ENCODE data around the gene DPP7.
A peak's percentile ranks its signal among the peaks of the same experiment; 100 is the strongest.

DPP7 gene

GRCh38 chr9:137110147-137110910, 4.2 kb downstream of the DPP7 start:
- no peak for DNase-seq

DNA sequence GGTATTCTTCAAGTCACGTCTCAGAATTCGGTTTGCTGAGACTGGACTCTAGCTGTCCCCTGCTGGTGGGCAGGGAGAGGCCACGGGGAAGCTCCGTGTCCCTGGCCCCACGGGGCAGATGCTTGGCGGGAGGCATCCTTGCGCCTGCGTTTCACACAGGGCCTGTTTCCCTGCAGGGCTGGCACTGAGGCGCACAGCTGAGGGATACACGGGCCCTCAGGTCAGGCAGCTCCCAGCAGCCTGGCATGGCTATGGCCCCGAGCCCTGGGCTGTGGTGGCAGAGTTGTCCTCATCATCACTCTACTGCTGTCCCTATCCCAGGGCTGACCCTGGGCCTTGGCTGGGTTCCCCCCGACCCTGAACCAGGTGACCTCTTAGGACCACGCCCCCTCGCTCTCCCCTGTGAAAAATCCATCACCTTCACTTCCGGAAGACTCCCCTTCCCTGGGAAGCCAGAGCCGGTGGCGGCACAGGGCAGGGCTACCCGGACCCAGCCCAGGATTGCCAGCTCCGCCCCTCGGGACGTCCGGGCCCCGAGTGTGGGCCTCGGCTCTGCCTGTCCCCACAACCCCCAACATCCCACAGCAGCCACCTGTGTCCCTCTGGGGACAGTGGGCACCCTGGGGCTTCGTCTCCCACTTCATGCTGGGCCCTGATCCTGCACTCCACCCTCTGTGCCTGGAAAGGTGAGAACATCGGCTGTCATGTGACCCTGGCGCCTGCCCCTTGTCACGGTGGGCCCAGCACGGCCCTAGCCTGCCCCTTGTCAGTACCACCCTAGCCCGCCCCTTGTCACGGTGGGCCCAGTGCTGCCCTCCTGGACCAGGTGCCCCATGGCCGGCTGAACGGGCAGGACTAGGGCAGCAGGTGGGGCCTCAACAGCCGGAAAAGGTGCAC, 5.0 kb downstream of the DPP7 start:
- DNase-seq = no peak

DNA sequence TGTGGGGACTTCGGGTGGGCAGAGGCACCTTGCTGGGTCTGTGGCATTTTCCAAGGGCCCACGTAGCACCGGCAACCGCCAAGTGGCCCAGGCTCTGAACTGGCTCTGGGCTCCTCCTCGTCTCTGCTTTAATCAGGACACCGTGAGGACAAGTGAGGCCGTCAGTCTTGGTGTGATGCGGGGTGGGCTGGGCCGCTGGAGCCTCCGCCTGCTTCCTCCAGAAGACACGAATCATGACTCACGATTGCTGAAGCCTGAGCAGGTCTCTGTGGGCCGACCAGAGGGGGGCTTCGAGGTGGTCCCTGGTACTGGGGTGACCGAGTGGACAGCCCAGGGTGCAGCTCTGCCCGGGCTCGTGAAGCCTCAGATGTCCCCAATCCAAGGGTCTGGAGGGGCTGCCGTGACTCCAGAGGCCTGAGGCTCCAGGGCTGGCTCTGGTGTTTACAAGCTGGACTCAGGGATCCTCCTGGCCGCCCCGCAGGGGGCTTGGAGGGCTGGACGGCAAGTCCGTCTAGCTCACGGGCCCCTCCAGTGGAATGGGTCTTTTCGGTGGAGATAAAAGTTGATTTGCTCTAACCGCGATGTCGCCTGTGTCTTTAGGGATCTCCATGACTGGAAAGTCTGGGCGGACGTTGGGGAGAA, 5.8 kb downstream of the DPP7 start:
- DNase-seq = no peak

DNA sequence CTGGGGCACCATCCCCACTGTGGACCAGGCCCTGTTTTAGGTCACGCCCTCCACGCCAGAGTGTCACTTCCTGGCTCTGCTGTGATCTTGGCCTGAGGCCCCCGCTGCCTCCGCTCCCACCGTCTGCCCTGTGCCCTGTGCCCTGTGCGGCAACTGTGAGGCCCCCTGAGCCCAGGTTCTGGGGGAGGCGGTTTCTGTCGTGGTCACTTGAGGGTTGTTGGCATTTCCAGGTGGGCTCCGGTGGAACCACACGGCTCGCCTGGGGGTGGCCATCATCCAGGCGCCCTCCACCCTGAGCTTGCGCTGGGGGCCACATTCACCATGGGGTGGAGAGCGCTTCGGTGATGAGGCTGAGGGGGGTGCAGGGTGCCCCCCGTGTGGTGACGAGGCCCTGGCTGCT, 6.6 kb downstream of the DPP7 start:
- no peak for DNase-seq

- no peak for DNase-seq
Observed at GRCh38 chr9:137107312-137107921, 7.1 kb downstream of the DPP7 start.

GRCh38 chr9:137106662-137107250, 7.8 kb downstream of the DPP7 start:
- no peak for DNase-seq

GRCh38 chr9:137105814-137106661, 8.5 kb downstream of the DPP7 start:
- no peak for DNase-seq

DNA sequence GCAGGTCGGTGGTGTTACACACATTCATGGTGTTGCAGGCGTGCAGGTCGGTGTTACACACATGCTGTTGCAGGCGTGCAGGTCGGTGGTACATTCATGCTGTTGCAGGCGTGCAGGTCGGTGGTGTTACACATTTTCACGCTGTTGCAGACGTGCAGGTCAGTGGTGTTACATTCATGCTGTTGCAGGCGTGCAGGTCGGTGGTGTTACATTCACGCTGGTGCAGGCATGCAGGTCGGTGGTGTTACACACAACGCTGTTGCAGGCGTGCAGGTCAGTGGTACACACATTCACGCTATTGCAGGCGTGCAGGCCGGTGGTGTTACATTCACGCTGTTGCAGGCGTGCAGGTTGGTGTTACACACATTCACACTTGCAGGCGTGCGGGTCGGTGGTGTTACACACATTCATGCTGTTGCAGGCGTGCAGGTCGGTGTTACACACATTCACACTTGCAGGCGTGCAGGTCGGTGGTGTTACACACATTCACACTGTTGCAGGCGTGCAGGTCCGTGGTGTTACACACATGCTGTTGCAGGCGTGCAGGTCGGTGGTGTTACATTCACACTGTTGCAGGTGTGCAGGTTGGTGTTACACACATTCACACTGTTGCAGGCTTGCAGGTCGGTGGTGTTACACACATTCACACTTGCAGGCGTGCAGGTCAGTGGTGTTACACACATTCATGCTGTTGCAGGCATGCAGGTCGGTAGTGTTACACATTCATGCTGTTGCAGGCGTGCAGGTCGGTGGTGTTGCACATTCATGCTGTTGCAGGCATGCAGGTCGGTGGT, 11.1 kb downstream of the DPP7 start:
- DNase-seq = no peak

DNA sequence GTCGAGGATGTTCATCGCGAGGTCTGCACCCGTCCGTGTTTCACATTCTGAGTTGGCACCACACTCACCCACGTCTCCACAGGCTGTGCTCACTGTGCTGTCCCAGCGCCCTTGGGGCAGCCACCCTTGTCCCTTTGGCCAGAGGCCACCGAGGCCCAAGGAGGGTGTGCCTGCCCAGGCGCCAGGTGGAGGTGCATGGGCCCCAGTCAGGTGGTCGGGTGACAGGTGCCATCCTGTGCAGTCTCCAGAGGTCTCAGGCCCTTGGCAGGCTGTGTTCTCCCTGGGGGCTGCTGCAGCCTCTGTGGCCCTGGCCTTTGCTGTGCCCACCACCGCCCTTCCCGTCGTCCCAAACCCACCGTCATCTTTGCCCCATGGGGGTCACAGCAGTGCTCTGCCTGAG, 15.3 kb downstream of the DPP7 start:
- DNase-seq = no peak

- DNase-seq = no peak
Observed at GRCh38 chr9:137097761-137098462, 16.6 kb downstream of the DPP7 start.

DNA sequence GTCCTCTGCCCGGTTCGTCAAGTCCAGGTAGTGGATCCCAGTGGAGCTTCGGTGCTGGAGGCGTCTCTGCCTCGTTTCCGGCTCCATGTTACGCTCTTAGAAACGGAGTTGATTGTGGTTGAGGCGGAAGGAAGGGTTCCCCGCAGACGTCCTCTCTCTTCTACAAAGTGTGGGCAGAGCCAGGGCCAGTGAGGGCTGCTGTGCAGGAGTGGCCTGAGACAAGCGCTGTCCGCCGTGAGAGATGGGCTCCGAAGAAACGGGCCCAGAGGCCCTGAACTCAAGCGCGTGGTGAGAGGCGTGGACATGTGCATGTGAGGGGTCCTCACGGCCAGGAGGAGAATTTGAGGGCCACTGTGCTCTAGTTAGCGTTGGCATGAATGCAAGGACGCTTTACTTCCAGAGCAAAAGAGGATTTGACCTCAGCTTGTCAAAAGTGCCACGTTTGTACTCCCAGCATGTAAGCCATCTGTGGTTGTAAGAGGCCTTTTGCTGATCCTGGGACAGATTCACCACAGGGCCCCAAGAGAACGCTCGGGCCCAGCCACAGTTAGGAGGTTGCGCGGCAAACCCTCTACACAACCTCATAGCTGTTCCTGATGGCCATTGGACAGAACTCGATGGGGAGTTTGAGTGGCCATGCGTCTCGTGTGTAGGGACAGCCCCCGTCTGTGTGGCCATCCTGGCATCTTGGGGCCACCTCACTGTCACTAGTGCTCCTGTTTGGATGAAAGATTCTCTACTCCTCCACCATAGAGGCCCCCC, 17.6 kb downstream of the DPP7 start:
- DNase-seq = no peak

GRCh38 chr9:137095664-137096517, 18.6 kb downstream of the DPP7 start:
- peak; percentile 82 for DNase-seq

GRCh38 chr9:137089232-137089947, 25.1 kb downstream of the DPP7 start:
- no peak for DNase-seq

DNA sequence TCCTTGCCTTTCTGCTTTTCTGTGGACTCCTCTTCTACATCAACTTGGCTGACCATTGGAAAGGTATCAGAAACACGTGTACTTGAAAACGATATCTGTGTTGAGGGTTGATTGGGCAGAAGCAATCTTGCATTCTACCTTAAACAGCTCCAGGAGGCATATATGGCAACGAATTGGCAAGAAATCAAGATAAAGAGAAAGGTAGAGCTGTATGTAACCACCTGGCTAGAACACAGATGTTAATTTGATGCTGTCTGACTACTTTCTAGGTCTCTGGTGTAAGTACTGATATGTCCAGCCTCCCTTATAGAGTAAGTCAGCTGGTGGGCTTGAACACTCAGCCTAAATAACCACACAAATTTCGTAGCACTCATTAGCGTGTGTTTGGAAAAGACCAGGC, 26.4 kb downstream of the DPP7 start:
- DNase-seq = no peak

- DNase-seq = no peak
Observed at GRCh38 chr9:137087409-137087925, 27.1 kb downstream of the DPP7 start.

GRCh38 chr9:137086531-137087408, 27.8 kb downstream of the DPP7 start, which contains the start of gene MAN1B1:
MAN1B1 (plus strand) TSS chr9:137086985; CDS start chr9:137087000, 15 bp downstream.
- DNase-seq = peak; percentile 100

All from CD4-positive, alpha-beta T cell treated with Interleukin-15 for 1 hour (primary cell).